Upper lobe of left lung (tissue), 6 donors: ENCODE results near the gene SPSB4. TPM values are rescaled to one million over a fixed set of nuclear protein-coding genes. Genes with fewer than 3 reads are reported as not detected.

Experiments used
- ATAC-seq, 2 donors: fragments of 200-7000 bp; cut with Tn5 transposase; one replicate each; pipeline ENCODE4 v1.9.1; 2022; ENCODE audit warnings: mild to moderate bottlenecking in 2 of 2, moderate library complexity in 2 of 2; ENCODE audit not compliant: low FRiP score in 2 of 2
- DNase-seq, 2 donors: peaks; one replicate each; pipeline ENCODE4 v3.0.0-alpha.2; 2019 to 2020
- H3K27ac ChIP-seq, 4 donors: fragments of 200-600 bp; sonication (generic); one replicate each; pipeline ENCODE4 v1.5.1; 2016 to 2019
- H3K27me3 ChIP-seq, 4 donors: fragments of 200-600 bp; sonication (generic); one replicate each; pipeline ENCODE4 v1.5.1; 2017 to 2019
- H3K36me3 ChIP-seq, 4 donors: fragments of 200-600 bp; sonication (generic); one replicate each; pipeline ENCODE4 v1.5.1; 2016 to 2019
- H3K4me1 ChIP-seq, 4 donors: fragments of 200-600 bp; sonication (generic); one replicate each; pipeline ENCODE4 v1.5.1; 2018 to 2019
- H3K4me3 ChIP-seq, 4 donors: fragments of 200-600 bp; sonication (generic); one replicate each; pipeline ENCODE4 v1.5.1; 2017 to 2019; ENCODE audit warnings: mild to moderate bottlenecking in 2 of 4, moderate library complexity in 1 of 4
- H3K9me3 ChIP-seq, 4 donors: fragments of 200-600 bp; sonication (generic); one replicate each; pipeline ENCODE4 v1.5.1; 2018 to 2019
- CTCF ChIP-seq, 6 experiments: fragments of 450-650 bp in 4 of 6; fragments of 200-600 bp in 2 of 6; sonication (generic) in 2 of 6; IDR thresholded peaks; one replicate each; pipeline ENCODE4 v1.5.1; 2016 to 2019; ENCODE audit warnings: antibody characterized with exemption in 6 of 6
- EP300 ChIP-seq, 4 donors: sonication (generic); formaldehyde crosslinking; IDR thresholded peaks; one replicate each; pipeline ENCODE4 v1.5.1; 2017; ENCODE audit warnings: antibody characterized with exemption in 4 of 4, control low read depth in 2 of 4
- POLR2A ChIP-seq, 4 donors: fragments of 450-650 bp; IDR thresholded peaks; one replicate each; pipeline ENCODE4 v1.5.1; 2016 to 2017; ENCODE audit warnings: antibody characterized with exemption in 4 of 4, mild to moderate bottlenecking in 2 of 4
- POLR2AphosphoS5 ChIP-seq, 2 donors: sonication (generic); formaldehyde crosslinking; IDR thresholded peaks; one replicate each; pipeline ENCODE4 v1.5.1; 2017; ENCODE audit warnings: antibody characterized with exemption in 2 of 2
- WGBS, 2 donors: methylation state at CpG; one replicate each; pipeline ENCODE4 v1.1.5; 2017 to 2018; 5-methylcytosine and 5-hydroxymethylcytosine counted together
- total RNA-seq, 6 donors: library from RNA; depleted of rRNA in 4 of 6; stranded (reverse); fragments of >200 nt in 4 of 6; gene quantifications; one replicate each; pipeline versions ENCODE4 v1.1.0 to v1.2.1, GENCODE V29; 2016 to 2021
- donor health status: DM: no; HTN: no; CAD: no; lungs with moderate emphysema.
- donor health status: DM: no; HTN: yes; CAD: no; lungs with severe emphysema.

Gene SPSB4
- total RNA-seq, result 1 to 10 TPM in 3 of 6 donors, under 1 TPM in 2, not detected in 1; 0.29 to 4.2 (median 1.1) TPM

- DNase-seq, result peak; percentile 43 to 92
- peak within 1 kb of the TSS in 2 of 4 donors; percentile 35 to 56 for H3K27ac ChIP-seq
- ATAC-seq, result peak in 1 of 2 donors; percentile 92
- peak within 1 kb of the TSS in 3 of 4 donors; percentile 42 to 54 (median 47) for H3K4me3 ChIP-seq
- TF ChIP-seq CTCF (IDR thresholded peaks at IDR 0.05) (peak; percentile 15 to 69 (median 28)), EP300 (IDR thresholded peaks at IDR 0.05) (no peak), POLR2AphosphoS5 (IDR thresholded peaks at IDR 0.05) (peak in 1 of 2 donors; percentile 23)
- H3K27me3 ChIP-seq, result peaks cover 0 to 27% (median 9%) of the 10 kb centered on the region in 4 donors
- no peaks in the 10 kb centered on the region for H3K36me3 ChIP-seq
- 4 to 6% methylated on average over 39 to 41 of the region's 68 CpGs for WGBS, 2 donors
- H3K9me3 ChIP-seq, result no peaks in the 10 kb centered on the region
- H3K4me1 ChIP-seq, result peaks cover 12 to 27% (median 16%) of the 10 kb centered on the region in 4 donors
Observed at GRCh38 chr3:141050576-141051442, at the start of gene SPSB4. Gene SPSB4 (plus strand): TSS chr3:141051347. CDS start chr3:141066105, 14,758 bp downstream.

- Histone ChIP-seq H3K9me3 (no peaks in the 10 kb centered on the region), H3K27me3 (no peaks in the 10 kb centered on the region), H3K27ac (no peak overlapping the region), H3K4me1 (no peaks in the 10 kb centered on the region), H3K4me3 (no peak overlapping the region), H3K36me3 (no peaks in the 10 kb centered on the region)
- no peak for ATAC-seq
- TF ChIP-seq POLR2A (IDR thresholded peaks at IDR 0.05), result no peak
- TF ChIP-seq EP300 (IDR thresholded peaks at IDR 0.05), result no peak
- no peak for TF ChIP-seq CTCF (IDR thresholded peaks at IDR 0.05)
- no peak for TF ChIP-seq POLR2AphosphoS5 (IDR thresholded peaks at IDR 0.05)
- DNase-seq, result no peak
- 88 to 96% methylated on average over 1 of the region's 1 CpG for WGBS, 2 donors
Observed at GRCh38 chr3:141006344-141006743, 44.8 kb upstream of the SPSB4 start.

GRCh38 chr3:141009496-141009895 lies 41.7 kb upstream of the SPSB4 start:
- Histone ChIP-seq H3K27me3 (no peaks in the 10 kb centered on the region), H3K4me1 (no peaks in the 10 kb centered on the region), H3K27ac (no peak overlapping the region), H3K36me3 (no peaks in the 10 kb centered on the region), H3K4me3 (no peak overlapping the region), H3K9me3 (no peaks in the 10 kb centered on the region)
- WGBS, 2 donors, result 65 to 71% methylated on average over 3 of the region's 3 CpGs
- TF ChIP-seq POLR2AphosphoS5 (IDR thresholded peaks at IDR 0.05) (no peak), POLR2A (IDR thresholded peaks at IDR 0.05) (no peak), CTCF (IDR thresholded peaks at IDR 0.05) (no peak), EP300 (IDR thresholded peaks at IDR 0.05) (no peak)
- ATAC-seq (no peak), DNase-seq (no peak)

GRCh38 chr3:141011232-141011996 lies 39.7 kb upstream of the SPSB4 start:
- WGBS, 2 donors, result 24% methylated on average over 13 of the region's 13 CpGs
- Histone ChIP-seq H3K27ac (no peak overlapping the region), H3K27me3 (no peaks in the 10 kb centered on the region), H3K4me1 (no peaks in the 10 kb centered on the region), H3K36me3 (no peaks in the 10 kb centered on the region), H3K4me3 (no peak overlapping the region), H3K9me3 (no peaks in the 10 kb centered on the region)
- TF ChIP-seq EP300 (IDR thresholded peaks at IDR 0.05), result no peak
- peak; percentile 56 to 78 (median 62) for TF ChIP-seq CTCF (IDR thresholded peaks at IDR 0.05)
- DNase-seq (peak; percentile 60 to 72), ATAC-seq (peak; percentile 82 to 87)
